ENCODE data around the gene ANKS1A. TPM values are rescaled to one million over a fixed set of nuclear protein-coding genes. Genes with fewer than 3 reads are reported as not detected.

Gene ANKS1A
- total RNA-seq, 2 experiments from 2014 or later, result 6.4 to 6.9 TPM

DNA sequence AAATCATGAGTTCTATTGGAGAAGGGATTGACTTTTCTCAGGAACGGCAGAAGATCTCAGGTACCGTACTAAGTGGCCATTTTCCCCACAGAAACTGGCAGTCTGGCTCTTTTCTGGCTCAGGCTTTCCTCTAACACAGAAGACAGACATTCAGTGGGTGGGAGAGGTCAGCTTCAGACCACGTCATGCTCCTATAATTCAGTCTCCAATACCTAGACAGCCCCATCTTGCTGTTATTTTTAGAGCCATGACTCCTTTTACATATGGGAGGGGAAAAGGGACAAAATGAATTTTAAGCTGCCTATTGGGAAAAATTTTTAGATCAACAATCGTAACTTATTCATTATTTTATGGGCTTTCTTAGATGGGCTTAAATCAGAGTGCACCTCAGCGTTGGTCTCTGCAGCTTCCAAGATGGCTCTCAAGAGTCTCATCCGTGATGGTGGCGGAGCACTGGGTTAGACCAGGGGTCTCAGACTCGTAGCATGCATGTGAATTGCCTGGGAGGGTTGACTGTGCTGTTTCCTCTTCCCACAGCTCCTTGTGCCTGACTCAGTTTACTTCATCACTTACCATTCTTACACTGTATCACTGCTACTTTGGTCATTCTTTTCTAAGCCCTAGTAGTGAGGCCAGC, 165.2 kb downstream of the ANKS1A start:
- Histone ChIP-seq H3K36me3 (ENCODE audit: insufficient read depth, low read length) (peaks cover 14% of the 10 kb centered on the region), H3K4me3 (ENCODE audit: low read length) (no peak overlapping the region), H3K9me3 (ENCODE audit: control insufficient read depth in 1 of 2, insufficient read depth in 1 of 2, low read length in 2 of 2) (no peaks in the 10 kb centered on the region), H3K27me3 (ENCODE audit: control insufficient read depth in 1 of 2, insufficient read depth in 2 of 2, low read length in 2 of 2) (no peaks in the 10 kb centered on the region), H3K4me1 (ENCODE audit: insufficient read depth, low read length) (no peaks in the 10 kb centered on the region), H3K27ac (ENCODE audit: low read depth in 1 of 2, low read length in 2 of 2) (no peak overlapping the region)
- ATAC-seq (ENCODE audit: poor library complexity) (no peak), DNase-seq (no peak)
- Mint-ChIP-seq H3K27ac (no peak overlapping the region), H3K36me3 (ENCODE audit: low read depth) (peaks cover 18% of the 10 kb centered on the region), H3K4me3 (no peak overlapping the region), H3K27me3 (no peaks in the 10 kb centered on the region), H3K4me1 (ENCODE audit: low read depth) (peaks cover 7% of the 10 kb centered on the region), H3K9me3 (no peaks in the 10 kb centered on the region)
- ChIA-PET POLR2A (no interaction called here), CTCF (no interaction called here)
- intact Hi-C loops (cut with DNase I, micrococcal nuclease), result loop anchor here in 1 of 2 experiments (1.0 kb wide), 1 partner anchor 14 kb away; no protein-coding TSS in a partner anchor
- TF ChIP-seq, protein P1, sequence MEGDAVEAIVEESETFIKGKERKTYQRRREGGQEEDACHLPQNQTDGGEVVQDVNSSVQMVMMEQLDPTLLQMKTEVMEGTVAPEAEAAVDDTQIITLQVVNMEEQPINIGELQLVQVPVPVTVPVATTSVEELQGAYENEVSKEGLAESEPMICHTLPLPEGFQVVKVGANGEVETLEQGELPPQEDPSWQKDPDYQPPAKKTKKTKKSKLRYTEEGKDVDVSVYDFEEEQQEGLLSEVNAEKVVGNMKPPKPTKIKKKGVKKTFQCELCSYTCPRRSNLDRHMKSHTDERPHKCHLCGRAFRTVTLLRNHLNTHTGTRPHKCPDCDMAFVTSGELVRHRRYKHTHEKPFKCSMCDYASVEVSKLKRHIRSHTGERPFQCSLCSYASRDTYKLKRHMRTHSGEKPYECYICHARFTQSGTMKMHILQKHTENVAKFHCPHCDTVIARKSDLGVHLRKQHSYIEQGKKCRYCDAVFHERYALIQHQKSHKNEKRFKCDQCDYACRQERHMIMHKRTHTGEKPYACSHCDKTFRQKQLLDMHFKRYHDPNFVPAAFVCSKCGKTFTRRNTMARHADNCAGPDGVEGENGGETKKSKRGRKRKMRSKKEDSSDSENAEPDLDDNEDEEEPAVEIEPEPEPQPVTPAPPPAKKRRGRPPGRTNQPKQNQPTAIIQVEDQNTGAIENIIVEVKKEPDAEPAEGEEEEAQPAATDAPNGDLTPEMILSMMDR (IDR thresholded peaks at IDR 0.05), result no peak

DNA sequence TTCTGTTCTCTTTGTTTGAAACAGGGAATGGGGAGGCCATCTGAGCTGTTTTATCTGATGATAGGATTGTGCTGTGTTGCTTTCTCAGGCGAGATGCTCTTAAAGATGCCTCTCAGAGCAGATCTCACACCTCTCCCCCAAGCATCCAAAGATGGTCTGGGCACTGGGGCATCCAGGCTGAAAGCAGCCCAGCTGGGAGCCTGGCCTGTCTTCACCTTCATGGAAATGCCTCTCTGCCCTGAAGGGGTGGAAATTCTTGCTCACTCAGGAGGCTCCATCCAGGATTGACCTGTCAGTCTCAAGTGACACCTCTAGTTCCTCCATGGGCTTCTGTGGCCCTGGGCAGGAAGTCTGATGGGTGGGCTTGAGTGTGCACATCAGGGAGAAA, 165.7 kb downstream of the ANKS1A start:
- no peak overlapping the region for H3K4me3 ChIP-seq (ENCODE audit: low read length)
- Mint-ChIP-seq H3K4me1 (ENCODE audit: low read depth) (peaks cover 7% of the 10 kb centered on the region), H3K27ac (no peak overlapping the region), H3K27me3 (no peaks in the 10 kb centered on the region), H3K4me3 (no peak overlapping the region), H3K9me3 (no peaks in the 10 kb centered on the region), H3K36me3 (ENCODE audit: low read depth) (peaks cover 20% of the 10 kb centered on the region)
- DNase-seq (no peak), ATAC-seq (ENCODE audit: poor library complexity) (no peak)
- TF ChIP-seq, protein P1 (IDR thresholded peaks at IDR 0.05), result no peak
- H3K36me3 ChIP-seq (ENCODE audit: insufficient read depth, low read length), result peaks cover 14% of the 10 kb centered on the region
- no peak overlapping the region for H3K27ac ChIP-seq (ENCODE audit: low read depth in 1 of 2, low read length in 2 of 2)
- H3K27me3 ChIP-seq (ENCODE audit: control insufficient read depth in 1 of 2, insufficient read depth in 2 of 2, low read length in 2 of 2), result no peaks in the 10 kb centered on the region
- CTCF ChIA-PET, result no interaction called here
- H3K4me1 ChIP-seq (ENCODE audit: insufficient read depth, low read length), result no peaks in the 10 kb centered on the region
- POLR2A ChIA-PET, result no interaction called here
- intact Hi-C loops (cut with DNase I, micrococcal nuclease), result loop anchor here in 1 of 2 experiments (1.0 kb wide), 1 partner anchor 14 kb away; no protein-coding TSS in a partner anchor
- H3K9me3 ChIP-seq (ENCODE audit: control insufficient read depth in 1 of 2, insufficient read depth in 1 of 2, low read length in 2 of 2), result no peaks in the 10 kb centered on the region

DNA sequence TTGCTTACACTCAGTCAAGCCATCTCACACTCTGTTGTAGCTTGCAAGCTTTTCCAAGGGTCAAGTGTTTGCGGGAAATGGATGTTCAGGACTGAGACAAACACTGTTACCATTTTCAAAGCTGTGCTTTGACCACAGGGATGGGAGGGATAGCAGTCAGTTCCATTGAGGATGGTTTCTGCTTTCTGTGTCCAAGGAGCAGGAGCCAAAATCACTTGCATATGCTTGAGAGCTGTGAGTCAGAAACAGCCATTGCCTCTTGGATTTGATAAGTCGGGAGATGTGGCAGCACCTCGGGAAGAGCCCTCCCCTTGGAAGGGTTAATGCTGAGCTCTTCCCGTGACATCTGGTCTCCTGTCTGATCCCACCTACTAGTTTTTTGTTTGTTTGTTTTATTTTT, 166.8 kb downstream of the ANKS1A start:
- intact Hi-C loops (cut with DNase I, micrococcal nuclease), result no loop called here
- Histone ChIP-seq H3K27ac (ENCODE audit: low read depth in 1 of 2, low read length in 2 of 2) (no peak overlapping the region), H3K9me3 (ENCODE audit: control insufficient read depth in 1 of 2, insufficient read depth in 1 of 2, low read length in 2 of 2) (no peaks in the 10 kb centered on the region), H3K4me3 (ENCODE audit: low read length) (no peak overlapping the region), H3K4me1 (ENCODE audit: insufficient read depth, low read length) (no peaks in the 10 kb centered on the region), H3K27me3 (ENCODE audit: control insufficient read depth in 1 of 2, insufficient read depth in 2 of 2, low read length in 2 of 2) (no peaks in the 10 kb centered on the region), H3K36me3 (ENCODE audit: insufficient read depth, low read length) (peaks cover 18% of the 10 kb centered on the region)
- Mint-ChIP-seq H3K9me3 (no peaks in the 10 kb centered on the region), H3K27ac (no peak overlapping the region), H3K4me1 (ENCODE audit: low read depth) (peaks cover 7% of the 10 kb centered on the region), H3K27me3 (no peaks in the 10 kb centered on the region), H3K4me3 (no peak overlapping the region), H3K36me3 (ENCODE audit: low read depth) (peaks cover 25% of the 10 kb centered on the region)
- TF ChIP-seq, protein P1 (IDR thresholded peaks at IDR 0.05), result no peak
- ChIA-PET CTCF (no interaction called here), POLR2A (no interaction called here)
- DNase-seq (no peak), ATAC-seq (ENCODE audit: poor library complexity) (no peak)
